Activated CD8-positive, alpha-beta memory T cell treated with anti-CD3 and anti-CD28 coated beads for 1 hour (primary cell): ENCODE data around the gene ZNF646.

Experiments
- DNase-seq, 2 donors: peaks; one replicate each; pipeline ENCODE4 v3.0.0-alpha.2; 2020; ENCODE audit warnings: low read depth in 1 of 2; ENCODE audit errors: extremely low read depth in 1 of 2

ZNF646 gene

GRCh38 chr16:31063495-31063842 lies 10.8 kb upstream of the ZNF646 start:
- no peak for DNase-seq

GRCh38 chr16:31063843-31064611 lies 10.2 kb upstream of the ZNF646 start:
- DNase-seq: no peak

GRCh38 chr16:31064882-31065461 lies 9.2 kb upstream of the ZNF646 start:
- no peak for DNase-seq

GRCh38 chr16:31067342-31067741 lies 6.9 kb upstream of the ZNF646 start:
- no peak for DNase-seq

GRCh38 chr16:31071861-31072260 lies 2.4 kb upstream of the ZNF646 start:
- DNase-seq: no peak

GRCh38 chr16:31072540-31073141 lies 1.6 kb upstream of the ZNF646 start:
- DNase-seq: no peak

- peak; percentile 65 to 81 for DNase-seq
Measured at GRCh38 chr16:31073142-31073969, 866 bp upstream of the ZNF646 start.

GRCh38 chr16:31074814-31075183 lies 577 bp downstream of the ZNF646 start:
- no peak for DNase-seq

GRCh38 chr16:31076319-31076718 lies 2.1 kb downstream of the ZNF646 start:
- DNase-seq: no peak

GRCh38 chr16:31077024-31077423 lies 2.8 kb downstream of the ZNF646 start:
- DNase-seq: no peak

GRCh38 chr16:31077592-31078396 lies 3.6 kb downstream of the ZNF646 start:
- no peak for DNase-seq

GRCh38 chr16:31078597-31079341 lies 4.5 kb downstream of the ZNF646 start:
- DNase-seq: no peak

- no peak for DNase-seq
Measured at GRCh38 chr16:31079342-31079944, 5.2 kb downstream of the ZNF646 start.

GRCh38 chr16:31080035-31080629 lies 5.9 kb downstream of the ZNF646 start:
- DNase-seq: no peak

GRCh38 chr16:31080756-31081419 lies 6.7 kb downstream of the ZNF646 start:
- DNase-seq: no peak

GRCh38 chr16:31081428-31082351 lies 7.5 kb downstream of the ZNF646 start:
- no peak for DNase-seq

GRCh38 chr16:31082368-31083045 lies 8.3 kb downstream of the ZNF646 start:
- DNase-seq: no peak
